Vagina (tissue), 2 donors: ENCODE data around the gene TYSND1. TPM values are rescaled to one million over a fixed set of nuclear protein-coding genes. Genes with fewer than 3 reads are reported as not detected.

Experiments used
- DNase-seq, 2 donors: peaks; one replicate each; pipeline ENCODE4 v3.0.0-alpha.2; 2017; ENCODE audit errors: extremely low spot score in 2 of 2
- H3K27ac ChIP-seq: fragments of 200-600 bp; sonication (generic); one replicate; pipeline ENCODE4 v1.5.1; 2019
- H3K27me3 ChIP-seq: fragments of 200-600 bp; sonication (generic); one replicate; pipeline ENCODE4 v1.5.1; 2019
- H3K36me3 ChIP-seq, 2 donors: fragments of 200-600 bp; sonication (generic); one replicate each; pipeline ENCODE4 v1.5.1; 2017 to 2019
- H3K4me1 ChIP-seq: fragments of 200-600 bp; sonication (generic); one replicate; pipeline ENCODE4 v1.5.1; 2019
- H3K4me3 ChIP-seq, 2 donors: fragments of 200-600 bp; sonication (generic); 1 replicate in 1 of 2; 2 replicates in 1 of 2; pipeline ENCODE4 v1.5.1; 2016 to 2019
- H3K9me3 ChIP-seq: fragments of 200-600 bp; sonication (generic); one replicate; pipeline ENCODE4 v1.5.1; 2019
- CTCF ChIP-seq, 3 experiments: fragments of 450-650 bp in 2 of 3; fragments of 200-600 bp in 1 of 3; sonication (generic) in 1 of 3; IDR thresholded peaks; one replicate each; pipeline ENCODE4 v1.5.1; 2017 to 2019; ENCODE audit warnings: antibody characterized with exemption in 3 of 3, mild to moderate bottlenecking in 2 of 3, moderate library complexity in 2 of 3
- POLR2A ChIP-seq, 2 donors: fragments of 450-650 bp; IDR thresholded peaks; one replicate each; pipeline ENCODE4 v1.6.1; 2017; ENCODE audit warnings: antibody characterized with exemption in 2 of 2, mild to moderate bottlenecking in 2 of 2, moderate library complexity in 2 of 2
- POLR2AphosphoS5 ChIP-seq, 2 donors: sonication (generic); formaldehyde crosslinking; IDR thresholded peaks; one replicate each; pipeline ENCODE4 v1.9.0; 2017; ENCODE audit warnings: antibody characterized with exemption in 2 of 2, mild to moderate bottlenecking in 2 of 2, low read depth in 1 of 2; ENCODE audit not compliant: insufficient read depth in 1 of 2
- intact Hi-C: fragments of 100-400 bp; cut with DNase I; formaldehyde crosslinking; loops from one replicate; pipeline ENCODE4 v1.15.1; 2023
- total RNA-seq: library from RNA; depleted of rRNA; stranded (reverse); fragments of >200 nt; gene quantifications from one replicate; pipeline ENCODE4 v1.2.3, GENCODE V29; 2016

The TYSND1 gene
- total RNA-seq, 1 donor from 2014 or later: 15.7 TPM

- H3K27ac ChIP-seq: no peak overlapping the region
- no peak for DNase-seq
- intact Hi-C loops: no loop called here
These were observed 15.0 kb downstream of the TYSND1 start for GRCh38 chr10:70131560-70131937.

GRCh38 chr10:70130878-70131559, 15.5 kb downstream of the TYSND1 start:
- Histone ChIP-seq H3K27me3 (no peaks in the 10 kb centered on the region), H3K36me3 (no peaks in the 10 kb centered on the region), H3K4me1 (peaks cover 25% of the 10 kb centered on the region), H3K4me3 (peak overlapping the region in 1 of 2 donors; percentile 49), H3K27ac (no peak overlapping the region), H3K9me3 (no peaks in the 10 kb centered on the region)
- no peak for TF ChIP-seq POLR2A (IDR thresholded peaks at IDR 0.05)
- TF ChIP-seq CTCF (IDR thresholded peaks at IDR 0.05): no peak
- no peak for TF ChIP-seq POLR2AphosphoS5 (IDR thresholded peaks at IDR 0.05; ENCODE audit: insufficient read depth in 1 of 2, low read depth in 1 of 2)
- intact Hi-C loops: no loop called here
- no peak for DNase-seq

More at GRCh38 chr10:70131560-70131937, 15.0 kb downstream of the TYSND1 start:
- H3K36me3 ChIP-seq: no peaks in the 10 kb centered on the region
- no peaks in the 10 kb centered on the region for H3K9me3 ChIP-seq
- H3K4me3 ChIP-seq: peak overlapping the region; percentile 49 to 54
- H3K27me3 ChIP-seq: no peaks in the 10 kb centered on the region
- peaks cover 25% of the 10 kb centered on the region for H3K4me1 ChIP-seq
- no peak for TF ChIP-seq CTCF (IDR thresholded peaks at IDR 0.05)

GRCh38 chr10:70126700-70127395, 19.7 kb downstream of the TYSND1 start:
- DNase-seq: no peak
- no peak overlapping the region for H3K4me3 ChIP-seq
- H3K27ac ChIP-seq: no peak overlapping the region
- intact Hi-C loops: no loop called here
- peaks cover 11% of the 10 kb centered on the region for H3K4me1 ChIP-seq
- no peaks in the 10 kb centered on the region for H3K9me3 ChIP-seq
- no peaks in the 10 kb centered on the region for H3K27me3 ChIP-seq
- H3K36me3 ChIP-seq: no peaks in the 10 kb centered on the region
- TF ChIP-seq POLR2AphosphoS5 (IDR thresholded peaks at IDR 0.05; ENCODE audit: insufficient read depth in 1 of 2, low read depth in 1 of 2): no peak
- no peak for TF ChIP-seq POLR2A (IDR thresholded peaks at IDR 0.05)
- no peak for TF ChIP-seq CTCF (IDR thresholded peaks at IDR 0.05)

GRCh38 chr10:70125918-70126552, 20.5 kb downstream of the TYSND1 start:
- no peaks in the 10 kb centered on the region for H3K27me3 ChIP-seq
- no peaks in the 10 kb centered on the region for H3K9me3 ChIP-seq
- no peaks in the 10 kb centered on the region for H3K36me3 ChIP-seq
- no peak overlapping the region for H3K27ac ChIP-seq
- H3K4me3 ChIP-seq: no peak overlapping the region
- TF ChIP-seq POLR2AphosphoS5 (IDR thresholded peaks at IDR 0.05; ENCODE audit: insufficient read depth in 1 of 2, low read depth in 1 of 2) (no peak), CTCF (IDR thresholded peaks at IDR 0.05) (no peak), POLR2A (IDR thresholded peaks at IDR 0.05) (no peak)
- intact Hi-C loops: no loop called here
- DNase-seq: no peak
- peaks cover 3% of the 10 kb centered on the region for H3K4me1 ChIP-seq

- Histone ChIP-seq H3K4me3 (no peak overlapping the region), H3K4me1 (no peaks in the 10 kb centered on the region), H3K9me3 (no peaks in the 10 kb centered on the region), H3K27ac (no peak overlapping the region), H3K27me3 (no peaks in the 10 kb centered on the region), H3K36me3 (peaks cover 0 to 5% of the 10 kb centered on the region in 2 donors)
- no peak for DNase-seq
- intact Hi-C loops: no loop called here
- no peak for TF ChIP-seq CTCF (IDR thresholded peaks at IDR 0.05)
- no peak for TF ChIP-seq POLR2AphosphoS5 (IDR thresholded peaks at IDR 0.05; ENCODE audit: insufficient read depth in 1 of 2, low read depth in 1 of 2)
- no peak for TF ChIP-seq POLR2A (IDR thresholded peaks at IDR 0.05)
These were observed 21.6 kb downstream of the TYSND1 start for GRCh38 chr10:70124918-70125317.
